ENCODE measurements around the gene ME1.

Gene ME1

GRCh38 chr6:83221276-83221675 is 209.6 kb downstream of the ME1 start:
- Histone ChIP-seq H3K9me3 (ENCODE audit: control insufficient read depth, insufficient read depth, low read depth, low read length) (no peaks in the 10 kb centered on the region), H3K4me3 (ENCODE audit: low read depth, low read length) (no peak overlapping the region), H3K27ac (ENCODE audit: extremely low read depth, low read depth, low read length) (no peak overlapping the region), H3K36me3 (ENCODE audit: control insufficient read depth in 2 of 2, insufficient read depth in 1 of 2, low read length in 2 of 2) (peaks cover 0 to 18% of the 10 kb centered on the region in 2 experiments; a peak in 1 of 3 replicates), H3K4me1 (ENCODE audit: control insufficient read depth, insufficient read depth, low read length) (no peaks in the 10 kb centered on the region)
- ChIA-PET POLR2A (interaction anchor here (0.8 kb wide), 1 partner anchor 154 kb away, joined by 3 read pairs; the partner anchor contains the start of gene DOP1A), CTCF (interaction anchor here (0.5 to 9.0 kb wide), 43 partner anchors 9 to 898 kb away, joined by 3 to 248 read pairs (median 4); partner anchors contain the start of genes DOP1A, PRSS35, RWDD2A and SNAP91)
- TF ChIP-seq ZNF121 (tag by site-specific recombination; IDR thresholded peaks at IDR 0.05) (no peak), KLF16 (tag by site-specific recombination; IDR thresholded peaks at IDR 0.05) (no peak), GLIS2 (tag by site-specific recombination; IDR thresholded peaks at IDR 0.05) (no peak), ZNF18 (tag by site-specific recombination; IDR thresholded peaks at IDR 0.05) (no peak), ZNF664 (tag by site-specific recombination; IDR thresholded peaks at IDR 0.05) (no peak), CTCF (tag by site-specific recombination; IDR thresholded peaks at IDR 0.05) (no peak), YY1 (tag by site-specific recombination; IDR thresholded peaks at IDR 0.05) (no peak), BCL11A (tag by site-specific recombination; IDR thresholded peaks at IDR 0.05; ENCODE audit: low read depth) (no peak), MZF1 (tag by site-specific recombination; IDR thresholded peaks at IDR 0.05; ENCODE audit: borderline replicate concordance) (no peak)
- TF ChIP-seq, protein P1, sequence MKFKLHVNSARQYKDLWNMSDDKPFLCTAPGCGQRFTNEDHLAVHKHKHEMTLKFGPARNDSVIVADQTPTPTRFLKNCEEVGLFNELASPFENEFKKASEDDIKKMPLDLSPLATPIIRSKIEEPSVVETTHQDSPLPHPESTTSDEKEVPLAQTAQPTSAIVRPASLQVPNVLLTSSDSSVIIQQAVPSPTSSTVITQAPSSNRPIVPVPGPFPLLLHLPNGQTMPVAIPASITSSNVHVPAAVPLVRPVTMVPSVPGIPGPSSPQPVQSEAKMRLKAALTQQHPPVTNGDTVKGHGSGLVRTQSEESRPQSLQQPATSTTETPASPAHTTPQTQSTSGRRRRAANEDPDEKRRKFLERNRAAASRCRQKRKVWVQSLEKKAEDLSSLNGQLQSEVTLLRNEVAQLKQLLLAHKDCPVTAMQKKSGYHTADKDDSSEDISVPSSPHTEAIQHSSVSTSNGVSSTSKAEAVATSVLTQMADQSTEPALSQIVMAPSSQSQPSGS (tag by site-specific recombination; IDR thresholded peaks at IDR 0.05; ENCODE audit: low read depth), result no peak

DNA sequence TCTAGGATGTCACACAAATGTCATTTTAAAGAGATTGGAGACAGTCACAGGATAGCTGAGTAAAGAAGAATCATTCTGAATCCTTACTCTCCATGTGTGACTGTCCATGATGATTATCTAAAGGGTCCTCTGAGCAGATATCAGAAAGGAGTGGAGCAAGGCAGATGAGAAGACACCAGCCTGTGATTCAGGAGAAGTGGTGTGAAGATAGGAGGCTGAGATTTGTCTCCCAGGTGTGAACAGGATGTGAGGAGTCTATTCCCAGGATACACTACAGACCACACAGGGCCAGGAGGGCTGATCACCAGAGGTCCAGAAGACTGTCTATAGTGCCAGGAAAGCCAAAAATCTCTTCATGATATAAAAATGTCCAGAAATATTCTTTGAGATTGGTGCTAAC is 210.7 kb downstream of the ME1 start:
- no peak overlapping the region for H3K27ac ChIP-seq (ENCODE audit: extremely low read depth, low read depth, low read length)
- no peaks in the 10 kb centered on the region for H3K9me3 ChIP-seq (ENCODE audit: control insufficient read depth, insufficient read depth, low read depth, low read length)
- TF ChIP-seq ZNF629 (tag by site-specific recombination; IDR thresholded peaks at IDR 0.05) (no peak), ZNF140 (tag by site-specific recombination; IDR thresholded peaks at IDR 0.05) (no peak)
- CTCF ChIA-PET, result interaction anchor here (0.6 to 9.0 kb wide), 6 partner anchors 33 to 349 kb away, joined by 3 to 240 read pairs (median 9); partner anchors contain the start of genes DOP1A, PRSS35 and UBE3D
- POLR2A ChIA-PET, result interaction anchor here (0.7 kb wide), 1 partner anchor 293 kb away, joined by 3 read pairs; no protein-coding TSS in a partner anchor
- peaks cover 0 to 18% of the 10 kb centered on the region in 2 experiments; a peak in 1 of 3 replicates for H3K36me3 ChIP-seq (ENCODE audit: control insufficient read depth in 2 of 2, insufficient read depth in 1 of 2, low read length in 2 of 2)
- H3K4me1 ChIP-seq (ENCODE audit: control insufficient read depth, insufficient read depth, low read length), result no peaks in the 10 kb centered on the region
- H3K4me3 ChIP-seq (ENCODE audit: low read depth, low read length), result no peak overlapping the region

DNA sequence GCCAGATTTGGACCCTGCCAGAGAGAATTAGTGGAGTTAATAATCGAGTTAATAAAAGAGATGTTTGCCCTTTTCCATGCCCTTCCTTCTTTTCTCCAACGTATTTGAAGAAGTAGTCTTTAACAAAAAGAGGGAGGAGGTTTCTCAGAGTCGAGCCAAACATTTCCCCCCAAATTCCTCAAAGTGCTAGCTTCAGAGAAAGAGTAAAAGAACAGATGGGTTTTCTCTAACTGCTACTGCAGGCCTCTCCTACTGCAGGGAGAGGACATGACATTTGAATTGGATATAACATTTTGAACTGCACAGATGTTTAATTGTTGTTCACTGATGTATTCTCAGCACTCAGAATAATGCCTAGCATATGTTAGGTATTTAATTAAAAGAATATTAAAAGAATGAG is 212.2 kb downstream of the ME1 start:
- no peaks in the 10 kb centered on the region for H3K4me1 ChIP-seq (ENCODE audit: control insufficient read depth, insufficient read depth, low read length)
- H3K4me3 ChIP-seq (ENCODE audit: low read depth, low read length), result no peak overlapping the region
- CTCF ChIA-PET, result interaction anchor here (1.5 to 9.0 kb wide), 4 partner anchors 15 to 294 kb away, joined by 5 to 240 read pairs (median 62); partner anchors contain the start of genes DOP1A, PRSS35 and UBE3D
- H3K9me3 ChIP-seq (ENCODE audit: control insufficient read depth, insufficient read depth, low read depth, low read length), result no peaks in the 10 kb centered on the region
- H3K27ac ChIP-seq (ENCODE audit: extremely low read depth, low read depth, low read length), result no peak overlapping the region
- peaks cover 0 to 15% of the 10 kb centered on the region in 2 experiments; a peak in 1 of 3 replicates for H3K36me3 ChIP-seq (ENCODE audit: control insufficient read depth in 2 of 2, insufficient read depth in 1 of 2, low read length in 2 of 2)
- POLR2A ChIA-PET, result no interaction called here
- TF ChIP-seq, protein P2, sequence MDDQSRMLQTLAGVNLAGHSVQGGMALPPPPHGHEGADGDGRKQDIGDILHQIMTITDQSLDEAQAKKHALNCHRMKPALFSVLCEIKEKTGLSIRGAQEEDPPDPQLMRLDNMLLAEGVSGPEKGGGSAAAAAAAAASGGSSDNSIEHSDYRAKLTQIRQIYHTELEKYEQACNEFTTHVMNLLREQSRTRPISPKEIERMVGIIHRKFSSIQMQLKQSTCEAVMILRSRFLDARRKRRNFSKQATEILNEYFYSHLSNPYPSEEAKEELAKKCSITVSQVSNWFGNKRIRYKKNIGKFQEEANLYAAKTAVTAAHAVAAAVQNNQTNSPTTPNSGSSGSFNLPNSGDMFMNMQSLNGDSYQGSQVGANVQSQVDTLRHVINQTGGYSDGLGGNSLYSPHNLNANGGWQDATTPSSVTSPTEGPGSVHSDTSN (CRISPR knock-in tag; IDR thresholded peaks at IDR 0.05), result no peak
- TF ChIP-seq ZSCAN4 (tag by site-specific recombination; IDR thresholded peaks at IDR 0.05) (no peak), PRDM1 (tag by site-specific recombination; IDR thresholded peaks at IDR 0.05) (no peak), GLI4 (tag by site-specific recombination; IDR thresholded peaks at IDR 0.05) (no peak), ZNF311 (tag by site-specific recombination; IDR thresholded peaks at IDR 0.05; ENCODE audit: borderline replicate concordance) (no peak), ZNF23 (tag by site-specific recombination; IDR thresholded peaks at IDR 0.05; ENCODE audit: borderline replicate concordance) (no peak), ZBTB26 (tag by site-specific recombination; optimal IDR thresholded peaks at IDR 0.05) (no peak), ZNF837 (tag by site-specific recombination; IDR thresholded peaks at IDR 0.05) (no peak), ZNF777 (tag by site-specific recombination; IDR thresholded peaks at IDR 0.05; ENCODE audit: borderline replicate concordance) (no peak), ZNF184 (tag by site-specific recombination; IDR thresholded peaks at IDR 0.05) (no peak)
